Stimulated activated CD4-positive, alpha-beta T cell treated with anti-CD3 and anti-CD28 coated beads, Interleukin-2, amount 100 ng/mL, for 4 hours (primary cell): ENCODE data around the gene NDUFV2.
A peak's percentile ranks its signal among the peaks of the same experiment; 100 is the strongest.
"Not testable (repeated sequence)": the region's sequence is repeated elsewhere in the genome, so short reads cannot be mapped to it uniquely, and the experiment has no call there.

Experiments used
- DNase-seq: peaks from one replicate; pipeline ENCODE4 v3.0.0-alpha.2; 2020; ENCODE audit warnings: low read depth

NDUFV2 gene

GRCh38 chr18:9102508-9103375, at the start of gene NDUFV2:
Gene NDUFV2, plus strand, starts transcription at chr18:9102699. Its CDS starts 45 bp downstream, at chr18:9102744.
- DNase-seq, result peak; percentile 97

DNA sequence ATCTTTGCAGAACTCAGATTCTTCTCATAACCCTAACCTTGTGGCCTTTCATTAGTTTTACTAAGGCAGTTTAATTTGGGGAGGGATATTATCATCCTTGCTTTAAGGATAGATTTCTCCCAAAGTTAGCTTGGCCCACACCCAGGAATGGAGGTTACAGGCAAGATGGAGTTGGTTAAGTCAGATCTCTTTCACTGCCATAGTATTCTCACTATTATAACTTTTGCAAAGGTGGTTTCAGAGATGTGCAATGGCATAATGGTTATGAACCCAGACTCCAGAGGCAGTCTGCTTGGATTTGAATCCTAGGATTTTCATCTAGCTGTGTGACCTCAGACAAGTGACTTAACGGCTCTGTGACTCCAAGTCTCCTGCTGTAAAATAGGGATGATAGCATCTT, 48.7 kb upstream of the NDUFV2 start:
- no peak for DNase-seq

GRCh38 chr18:9055185-9055584, 47.3 kb upstream of the NDUFV2 start:
- DNase-seq, result no peak

- DNase-seq, result no peak
Observed at GRCh38 chr18:9055626-9056025, 46.9 kb upstream of the NDUFV2 start.

GRCh38 chr18:9057646-9058045, 44.9 kb upstream of the NDUFV2 start:
- DNase-seq, result no peak

DNA sequence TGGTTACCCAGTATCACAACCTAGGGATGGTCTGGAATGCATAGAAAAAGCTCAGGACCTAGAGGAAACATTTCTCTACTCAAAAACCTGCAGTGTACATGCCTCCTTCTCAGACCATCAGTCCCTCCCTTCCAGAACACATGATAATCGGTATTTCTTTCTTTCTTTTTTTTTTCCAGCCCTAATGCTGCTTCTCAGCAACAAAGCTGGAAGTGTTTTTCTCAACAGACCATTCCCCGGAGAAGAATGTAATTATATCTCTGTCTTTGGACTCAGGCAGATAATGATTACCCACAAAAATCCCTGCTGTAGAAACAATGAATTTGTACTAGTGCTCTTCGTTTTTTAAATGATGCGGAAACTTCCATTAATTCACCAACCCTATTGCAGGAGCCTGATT, 44.1 kb upstream of the NDUFV2 start:
- DNase-seq, result no peak

- DNase-seq, result no peak
Observed at GRCh38 chr18:9062418-9062751, 40.1 kb upstream of the NDUFV2 start.

DNA sequence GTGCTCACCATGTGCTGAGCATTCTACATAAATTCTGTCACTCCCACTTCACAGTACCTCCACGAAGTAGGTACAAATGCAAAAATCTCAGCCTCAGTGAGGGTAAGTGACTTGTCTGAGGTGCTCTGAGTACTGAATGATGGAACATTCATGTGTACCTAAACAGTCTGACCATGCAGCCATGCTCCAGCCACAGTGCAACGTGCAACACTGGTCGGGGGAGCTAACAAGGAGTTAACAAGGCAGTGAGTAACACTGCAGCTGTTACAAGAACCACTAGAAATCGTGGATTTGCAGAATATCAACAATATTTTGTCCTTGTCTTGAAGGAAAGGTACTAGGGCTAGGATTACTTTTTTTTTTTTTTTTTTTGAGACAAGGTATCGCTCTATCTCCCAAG, 36.6 kb upstream of the NDUFV2 start:
- DNase-seq, result no peak

DNA sequence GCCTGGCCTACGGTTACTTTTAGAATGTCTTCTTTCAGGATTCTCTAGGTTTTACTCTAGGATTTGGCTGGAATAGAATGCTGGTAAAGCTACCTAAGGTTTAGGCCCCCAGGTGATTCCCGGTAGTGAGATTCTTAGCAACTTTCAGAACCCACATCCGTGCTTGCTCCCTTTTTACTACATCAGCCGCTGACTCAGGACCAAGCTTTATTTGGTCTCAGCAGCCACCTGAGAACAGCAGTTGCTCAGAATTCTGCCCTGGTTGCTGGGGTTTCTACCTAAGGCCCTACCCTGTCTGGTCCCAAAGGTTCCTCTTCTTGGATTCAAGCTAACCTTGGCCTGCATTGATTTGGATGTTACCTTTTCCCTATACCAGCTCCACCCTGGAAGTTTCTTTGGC, 36.1 kb upstream of the NDUFV2 start:
- no peak for DNase-seq

DNA sequence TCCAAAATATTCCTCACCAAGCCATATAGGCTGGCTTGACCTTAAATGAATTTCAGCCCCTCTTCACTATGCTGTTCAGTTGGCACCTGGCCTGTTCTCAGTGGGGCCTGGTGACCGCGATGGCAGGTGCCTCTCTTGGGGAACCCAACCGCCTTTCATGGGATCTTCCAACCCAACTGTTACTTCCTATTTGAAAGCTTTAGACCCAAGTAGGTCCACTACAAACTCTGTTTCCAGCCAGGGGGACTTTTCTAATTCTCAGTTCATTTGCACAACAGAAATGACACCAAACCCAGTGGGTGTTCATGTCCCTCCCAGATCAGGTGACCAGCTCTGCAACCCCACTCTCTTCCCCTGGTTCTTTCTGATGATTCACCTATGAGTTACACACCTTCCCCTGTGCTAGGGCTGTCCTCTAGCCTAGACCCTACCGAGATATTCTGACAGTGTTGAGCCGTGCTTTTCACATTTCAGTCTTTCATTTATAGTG, 35.6 kb upstream of the NDUFV2 start:
- DNase-seq, result no peak

DNA sequence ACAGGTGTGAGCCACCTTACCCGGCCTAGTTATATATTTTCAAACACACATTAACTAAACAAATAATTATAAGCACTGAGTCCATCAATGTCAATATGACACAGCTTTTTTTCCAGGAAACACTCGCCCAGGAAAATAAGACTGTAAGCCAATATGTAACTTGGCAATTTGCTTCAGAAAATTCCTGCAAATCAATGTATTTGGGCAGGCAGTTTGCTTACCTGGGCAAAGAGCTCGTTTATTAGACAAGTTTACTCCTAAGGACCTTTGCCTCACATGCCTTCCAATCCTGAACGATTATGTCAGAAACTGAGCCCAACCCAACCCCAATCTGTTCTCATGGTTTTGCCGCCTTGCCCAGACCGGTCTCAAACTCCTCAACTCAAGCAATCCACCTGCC, 34.7 kb upstream of the NDUFV2 start:
- DNase-seq, result no peak

DNA sequence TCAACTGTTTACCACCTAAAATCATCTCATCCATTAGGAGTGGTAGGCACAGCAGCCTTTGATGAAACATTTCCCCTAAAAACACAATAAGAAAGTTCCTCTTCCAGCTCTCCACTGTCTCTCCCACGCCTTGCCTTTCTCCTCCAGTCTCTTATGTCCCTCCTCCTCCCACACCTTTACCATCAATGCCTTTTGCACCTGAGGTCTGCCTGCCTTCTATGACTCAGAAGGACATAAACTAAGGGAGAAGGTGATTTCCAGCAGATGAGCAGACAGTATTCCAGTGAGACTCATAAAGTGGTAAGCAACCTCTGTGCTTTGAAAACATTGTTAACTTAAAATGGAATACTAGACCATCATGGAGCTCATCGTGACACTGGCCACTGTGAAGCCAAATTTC, 34.2 kb upstream of the NDUFV2 start:
- DNase-seq, result no peak

GRCh38 chr18:9069601-9070000, 32.9 kb upstream of the NDUFV2 start:
- DNase-seq, result no peak

- DNase-seq, result no peak
Observed at GRCh38 chr18:9070212-9070611, 32.3 kb upstream of the NDUFV2 start.

- no peak for DNase-seq
Observed at GRCh38 chr18:9079818-9080528, 22.5 kb upstream of the NDUFV2 start.

GRCh38 chr18:9081940-9082339, 20.6 kb upstream of the NDUFV2 start:
- DNase-seq, result no peak

DNA sequence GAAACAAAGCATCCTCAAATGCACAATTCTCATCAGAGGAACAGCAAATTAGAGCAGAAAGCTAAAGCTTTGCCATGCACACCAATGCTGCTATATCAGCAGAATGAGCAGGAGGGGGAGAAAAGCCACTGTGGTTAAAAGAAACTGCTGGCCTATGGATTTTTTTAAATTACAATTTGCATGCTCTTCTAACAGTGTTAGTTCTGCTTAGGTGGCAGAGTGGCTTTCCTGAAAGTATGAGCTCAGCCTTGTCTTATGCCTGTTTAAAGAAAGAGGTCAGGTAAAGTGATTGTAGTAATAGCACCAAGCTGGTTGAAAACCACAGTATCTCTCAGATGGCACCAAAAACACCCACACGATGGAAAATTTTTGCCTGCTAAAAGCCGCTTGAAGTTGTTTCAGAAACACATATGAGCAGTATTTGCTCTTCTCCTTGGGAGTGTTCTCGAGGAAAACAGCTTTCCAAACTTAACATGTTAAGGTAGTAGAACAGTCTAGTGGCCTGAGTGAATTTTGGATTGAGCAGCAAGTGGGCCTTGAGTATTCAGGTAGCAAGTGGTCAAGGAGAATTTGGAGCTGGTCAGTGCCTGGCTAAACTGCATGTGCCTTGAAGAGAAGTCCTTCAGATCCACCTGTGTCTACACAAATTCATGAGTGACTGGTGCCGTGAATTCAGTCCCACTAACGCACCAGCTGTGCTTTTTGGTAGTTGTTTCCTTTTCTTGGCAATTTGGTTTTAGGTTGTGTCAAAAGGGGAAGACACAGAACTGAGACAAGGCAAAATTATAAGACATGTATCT, 19.6 kb upstream of the NDUFV2 start:
- no peak for DNase-seq

DNA sequence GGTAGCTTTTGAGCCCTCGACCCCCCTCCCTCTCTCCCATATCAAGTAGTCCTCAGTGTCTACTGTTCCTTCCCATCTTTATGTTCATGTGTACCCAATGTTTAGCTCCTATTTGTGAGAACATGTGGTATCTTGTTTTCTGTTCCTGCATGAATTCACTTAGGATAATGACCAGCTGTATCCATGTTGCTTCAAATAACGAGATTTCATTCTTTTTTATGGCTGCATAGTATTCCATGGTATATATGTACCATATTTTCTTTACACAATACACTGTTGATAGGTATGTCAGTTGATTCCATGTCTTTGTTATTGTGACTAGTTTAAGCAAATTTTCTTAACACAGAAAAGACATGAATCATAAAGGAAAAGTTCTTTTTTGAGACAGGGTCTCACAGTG, 16.5 kb upstream of the NDUFV2 start:
- DNase-seq, result no peak

GRCh38 chr18:9086624-9087023, 15.9 kb upstream of the NDUFV2 start:
- DNase-seq, result no peak

DNA sequence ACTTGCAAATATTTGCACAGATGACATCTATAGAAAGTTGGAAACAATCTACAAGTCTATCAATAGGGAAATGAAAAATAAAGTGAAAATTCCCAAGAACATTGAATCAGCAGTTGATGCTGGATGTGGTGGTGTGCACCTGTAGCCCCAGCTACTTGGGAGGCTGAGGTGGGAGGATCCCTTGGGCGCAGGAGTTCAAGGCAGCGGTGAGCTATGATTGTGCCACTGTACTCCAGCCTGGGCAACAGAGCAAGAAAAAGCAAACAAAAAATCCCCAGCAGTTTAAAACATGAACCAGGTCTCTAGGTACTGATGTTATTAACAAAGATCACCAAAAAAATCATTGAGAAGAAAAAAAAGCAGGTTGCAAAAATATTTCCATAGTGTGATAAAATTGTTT, 15.4 kb upstream of the NDUFV2 start:
- DNase-seq, result no peak

DNA sequence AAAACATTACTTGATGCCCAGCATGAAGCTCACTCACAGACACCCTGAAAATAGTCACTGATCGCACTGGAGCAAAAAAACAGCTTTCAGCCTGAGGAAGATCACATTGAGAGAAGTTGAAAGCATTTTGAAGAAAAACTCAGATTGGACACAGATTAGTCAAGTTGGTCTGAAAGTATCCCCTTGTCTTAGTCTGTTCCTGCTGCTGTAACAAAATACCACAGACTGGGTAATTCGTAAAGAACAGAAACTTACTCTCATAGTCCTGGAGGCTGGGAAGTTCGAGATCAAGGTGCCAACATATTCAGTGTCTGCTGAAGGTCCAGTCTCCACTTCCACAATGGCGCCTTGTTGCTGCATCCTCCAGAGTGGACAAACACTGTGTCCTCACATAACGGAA, 14.2 kb upstream of the NDUFV2 start:
- DNase-seq, result no peak

GRCh38 chr18:9088727-9089126, 13.8 kb upstream of the NDUFV2 start:
- DNase-seq, result not testable (repeated sequence)

- DNase-seq, result no peak
Observed at GRCh38 chr18:9090578-9090977, 11.9 kb upstream of the NDUFV2 start.
